Neural crest cell (in vitro differentiated cells): ENCODE data around the gene STH. TPM values are rescaled to one million over a fixed set of nuclear protein-coding genes. Genes with fewer than 3 reads are reported as not detected.

Source experiments
- DNase-seq: peaks from one replicate; pipeline ENCODE4 v3.0.0; 2021; ENCODE audit warnings: low read depth, mixed read lengths, low spot score
- H3K27ac Mint-ChIP-seq: one replicate; pipeline ENCODE4 v1.8.0; 2021; ENCODE audit warnings: mild to moderate bottlenecking, mixed read lengths; ENCODE audit not compliant: unreplicated experiment
- H3K27me3 Mint-ChIP-seq: 2 replicates; pipeline ENCODE4 v1.8.0; 2021; ENCODE audit warnings: low read depth, mild to moderate bottlenecking, mixed read lengths
- H3K36me3 Mint-ChIP-seq: 2 replicates; pipeline ENCODE4 v1.8.0; 2021; ENCODE audit warnings: low read depth, mild to moderate bottlenecking, mixed read lengths
- H3K4me1 Mint-ChIP-seq: 2 replicates; pipeline ENCODE4 v1.8.0; 2021; ENCODE audit warnings: mixed read lengths
- H3K4me3 Mint-ChIP-seq: one replicate; pipeline ENCODE4 v1.8.0; 2021; ENCODE audit warnings: mild to moderate bottlenecking, mixed read lengths
- H3K9me3 Mint-ChIP-seq: 2 replicates; pipeline ENCODE4 v1.8.0; 2021; ENCODE audit warnings: mixed read lengths
- total RNA-seq: library from RNA; stranded (reverse); gene quantifications from 2 replicates; pipeline ENCODE4 v1.2.1, GENCODE V29; 2021
- TF ChIP-seq, protein P1 (sequence below): fragments of 200-600 bp; sonication (generic); conservative IDR thresholded peaks from 2 replicates; pipeline ENCODE4 v1.5.0; 2021; ENCODE audit warnings: antibody characterized with exemption, mild to moderate bottlenecking

The STH gene
- total RNA-seq, 1 donor from 2014 or later, result not detected

DNA sequence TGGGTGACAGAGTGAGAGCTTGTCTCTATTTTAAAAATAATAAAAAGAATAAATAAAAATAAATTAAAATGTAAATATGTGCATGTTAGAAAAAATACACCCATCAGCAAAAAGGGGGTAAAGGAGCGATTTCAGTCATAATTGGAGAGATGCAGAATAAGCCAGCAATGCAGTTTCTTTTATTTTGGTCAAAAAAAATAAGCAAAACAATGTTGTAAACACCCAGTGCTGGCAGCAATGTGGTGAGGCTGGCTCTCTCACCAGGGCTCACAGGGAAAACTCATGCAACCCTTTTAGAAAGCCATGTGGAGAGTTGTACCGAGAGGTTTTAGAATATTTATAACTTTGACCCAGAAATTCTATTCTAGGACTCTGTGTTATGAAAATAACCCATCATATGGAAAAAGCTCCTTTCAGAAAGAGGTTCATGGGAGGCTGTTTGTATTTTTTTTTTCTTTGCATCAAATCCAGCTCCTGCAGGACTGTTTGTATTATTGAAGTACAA is 8.5 kb downstream of the STH start:
- H3K9me3 Mint-ChIP-seq, result peaks cover 2% of the 10 kb centered on the region

DNA sequence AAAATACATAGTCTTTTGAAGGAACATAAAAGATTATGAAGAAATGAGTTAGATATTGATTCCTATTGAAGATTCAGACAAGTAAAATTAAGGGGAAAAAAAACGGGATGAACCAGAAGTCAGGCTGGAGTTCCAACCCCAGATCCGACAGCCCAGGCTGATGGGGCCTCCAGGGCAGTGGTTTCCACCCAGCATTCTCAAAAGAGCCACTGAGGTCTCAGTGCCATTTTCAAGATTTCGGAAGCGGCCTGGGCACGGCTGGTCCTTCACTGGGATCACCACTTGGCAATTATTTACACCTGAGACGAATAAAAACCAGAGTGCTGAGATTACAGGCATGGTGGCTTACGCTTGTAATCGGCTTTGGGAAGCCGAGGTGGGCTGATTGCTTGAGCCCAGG is 9.5 kb downstream of the STH start:
- H3K36me3 Mint-ChIP-seq, result no peaks in the 10 kb centered on the region
- H3K27ac Mint-ChIP-seq, result no peak overlapping the region
- no peak overlapping the region for H3K4me3 Mint-ChIP-seq
- peaks cover 2% of the 10 kb centered on the region for H3K9me3 Mint-ChIP-seq
- no peaks in the 10 kb centered on the region for H3K27me3 Mint-ChIP-seq
- DNase-seq, result no peak
- TF ChIP-seq, protein P1, sequence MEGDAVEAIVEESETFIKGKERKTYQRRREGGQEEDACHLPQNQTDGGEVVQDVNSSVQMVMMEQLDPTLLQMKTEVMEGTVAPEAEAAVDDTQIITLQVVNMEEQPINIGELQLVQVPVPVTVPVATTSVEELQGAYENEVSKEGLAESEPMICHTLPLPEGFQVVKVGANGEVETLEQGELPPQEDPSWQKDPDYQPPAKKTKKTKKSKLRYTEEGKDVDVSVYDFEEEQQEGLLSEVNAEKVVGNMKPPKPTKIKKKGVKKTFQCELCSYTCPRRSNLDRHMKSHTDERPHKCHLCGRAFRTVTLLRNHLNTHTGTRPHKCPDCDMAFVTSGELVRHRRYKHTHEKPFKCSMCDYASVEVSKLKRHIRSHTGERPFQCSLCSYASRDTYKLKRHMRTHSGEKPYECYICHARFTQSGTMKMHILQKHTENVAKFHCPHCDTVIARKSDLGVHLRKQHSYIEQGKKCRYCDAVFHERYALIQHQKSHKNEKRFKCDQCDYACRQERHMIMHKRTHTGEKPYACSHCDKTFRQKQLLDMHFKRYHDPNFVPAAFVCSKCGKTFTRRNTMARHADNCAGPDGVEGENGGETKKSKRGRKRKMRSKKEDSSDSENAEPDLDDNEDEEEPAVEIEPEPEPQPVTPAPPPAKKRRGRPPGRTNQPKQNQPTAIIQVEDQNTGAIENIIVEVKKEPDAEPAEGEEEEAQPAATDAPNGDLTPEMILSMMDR, result no peak
- peaks cover 12% of the 10 kb centered on the region for H3K4me1 Mint-ChIP-seq

More for the DNA sequence above, 8.5 kb downstream of the STH start:
- Mint-ChIP-seq H3K4me3 (no peak overlapping the region), H3K27me3 (no peaks in the 10 kb centered on the region), H3K27ac (no peak overlapping the region), H3K36me3 (no peaks in the 10 kb centered on the region), H3K4me1 (peaks cover 8% of the 10 kb centered on the region)
- no peak for DNase-seq
- TF ChIP-seq, protein P1, result no peak

DNA sequence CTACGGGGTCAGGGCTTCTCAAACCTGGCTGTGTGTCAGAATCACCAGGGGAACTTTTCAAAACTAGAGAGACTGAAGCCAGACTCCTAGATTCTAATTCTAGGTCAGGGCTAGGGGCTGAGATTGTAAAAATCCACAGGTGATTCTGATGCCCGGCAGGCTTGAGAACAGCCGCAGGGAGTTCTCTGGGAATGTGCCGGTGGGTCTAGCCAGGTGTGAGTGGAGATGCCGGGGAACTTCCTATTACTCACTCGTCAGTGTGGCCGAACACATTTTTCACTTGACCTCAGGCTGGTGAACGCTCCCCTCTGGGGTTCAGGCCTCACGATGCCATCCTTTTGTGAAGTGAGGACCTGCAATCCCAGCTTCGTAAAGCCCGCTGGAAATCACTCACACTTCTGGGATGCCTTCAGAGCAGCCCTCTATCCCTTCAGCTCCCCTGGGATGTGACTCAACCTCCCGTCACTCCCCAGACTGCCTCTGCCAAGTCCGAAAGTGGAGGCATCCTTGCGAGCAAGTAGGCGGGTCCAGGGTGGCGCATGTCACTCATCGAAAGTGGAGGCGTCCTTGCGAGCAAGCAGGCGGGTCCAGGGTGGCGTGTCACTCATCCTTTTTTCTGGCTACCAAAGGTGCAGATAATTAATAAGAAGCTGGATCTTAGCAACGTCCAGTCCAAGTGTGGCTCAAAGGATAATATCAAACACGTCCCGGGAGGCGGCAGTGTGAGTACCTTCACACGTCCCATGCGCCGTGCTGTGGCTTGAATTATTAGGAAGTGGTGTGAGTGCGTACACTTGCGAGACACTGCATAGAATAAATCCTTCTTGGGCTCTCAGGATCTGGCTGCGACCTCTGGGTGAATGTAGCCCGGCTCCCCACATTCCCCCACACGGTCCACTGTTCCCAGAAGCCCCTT is 10.9 kb downstream of the STH start:
- DNase-seq, result no peak
- H3K9me3 Mint-ChIP-seq, result peaks cover 2% of the 10 kb centered on the region
- no peak overlapping the region for H3K27ac Mint-ChIP-seq
- H3K4me1 Mint-ChIP-seq, result peaks cover 20% of the 10 kb centered on the region
- no peak overlapping the region for H3K4me3 Mint-ChIP-seq
- TF ChIP-seq, protein P1, result no peak
- H3K36me3 Mint-ChIP-seq, result no peaks in the 10 kb centered on the region
- H3K27me3 Mint-ChIP-seq, result no peaks in the 10 kb centered on the region

DNA sequence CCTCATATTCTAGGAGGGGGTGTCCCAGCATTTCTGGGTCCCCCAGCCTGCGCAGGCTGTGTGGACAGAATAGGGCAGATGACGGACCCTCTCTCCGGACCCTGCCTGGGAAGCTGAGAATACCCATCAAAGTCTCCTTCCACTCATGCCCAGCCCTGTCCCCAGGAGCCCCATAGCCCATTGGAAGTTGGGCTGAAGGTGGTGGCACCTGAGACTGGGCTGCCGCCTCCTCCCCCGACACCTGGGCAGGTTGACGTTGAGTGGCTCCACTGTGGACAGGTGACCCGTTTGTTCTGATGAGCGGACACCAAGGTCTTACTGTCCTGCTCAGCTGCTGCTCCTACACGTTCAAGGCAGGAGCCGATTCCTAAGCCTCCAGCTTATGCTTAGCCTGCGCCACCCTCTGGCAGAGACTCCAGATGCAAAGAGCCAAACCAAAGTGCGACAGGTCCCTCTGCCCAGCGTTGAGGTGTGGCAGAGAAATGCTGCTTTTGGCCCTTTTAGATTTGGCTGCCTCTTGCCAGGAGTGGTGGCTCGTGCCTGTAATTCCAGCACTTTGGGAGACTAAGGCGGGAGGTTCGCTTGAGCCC is 11.6 kb downstream of the STH start:
- TF ChIP-seq, protein P1, result no peak
- DNase-seq, result no peak
- H3K4me1 Mint-ChIP-seq, result peaks cover 20% of the 10 kb centered on the region
- no peak overlapping the region for H3K27ac Mint-ChIP-seq
- H3K27me3 Mint-ChIP-seq, result no peaks in the 10 kb centered on the region
- no peaks in the 10 kb centered on the region for H3K36me3 Mint-ChIP-seq
- no peak overlapping the region for H3K4me3 Mint-ChIP-seq
- peaks cover 2% of the 10 kb centered on the region for H3K9me3 Mint-ChIP-seq

DNA sequence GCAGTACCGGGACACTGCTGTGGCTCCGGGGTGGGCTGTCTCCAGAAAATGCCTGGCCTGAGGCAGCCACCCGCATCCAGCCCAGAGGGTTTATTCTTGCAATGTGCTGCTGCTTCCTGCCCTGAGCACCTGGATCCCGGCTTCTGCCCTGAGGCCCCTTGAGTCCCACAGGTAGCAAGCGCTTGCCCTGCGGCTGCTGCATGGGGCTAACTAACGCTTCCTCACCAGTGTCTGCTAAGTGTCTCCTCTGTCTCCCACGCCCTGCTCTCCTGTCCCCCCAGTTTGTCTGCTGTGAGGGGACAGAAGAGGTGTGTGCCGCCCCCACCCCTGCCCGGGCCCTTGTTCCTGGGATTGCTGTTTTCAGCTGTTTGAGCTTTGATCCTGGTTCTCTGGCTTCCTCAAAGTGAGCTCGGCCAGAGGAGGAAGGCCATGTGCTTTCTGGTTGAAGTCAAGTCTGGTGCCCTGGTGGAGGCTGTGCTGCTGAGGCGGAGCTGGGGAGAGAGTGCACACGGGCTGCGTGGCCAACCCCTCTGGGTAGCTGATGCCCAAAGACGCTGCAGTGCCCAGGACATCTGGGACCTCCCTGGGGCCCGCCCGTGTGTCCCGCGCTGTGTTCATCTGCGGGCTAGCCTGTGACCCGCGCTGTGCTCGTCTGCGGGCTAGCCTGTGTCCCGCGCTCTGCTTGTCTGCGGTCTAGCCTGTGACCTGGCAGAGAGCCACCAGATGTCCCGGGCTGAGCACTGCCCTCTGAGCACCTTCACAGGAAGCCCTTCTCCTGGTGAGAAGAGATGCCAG is 12.9 kb downstream of the STH start:
- peaks cover 20% of the 10 kb centered on the region for H3K4me1 Mint-ChIP-seq
- no peak overlapping the region for H3K4me3 Mint-ChIP-seq
- no peaks in the 10 kb centered on the region for H3K27me3 Mint-ChIP-seq
- no peak overlapping the region for H3K27ac Mint-ChIP-seq
- TF ChIP-seq, protein P1, result no peak
- no peaks in the 10 kb centered on the region for H3K36me3 Mint-ChIP-seq
- H3K9me3 Mint-ChIP-seq, result no peaks in the 10 kb centered on the region
- DNase-seq, result no peak
